Natural killer cell (primary cell): ENCODE results near the gene DRD5. TPM values are rescaled to one million over a fixed set of nuclear protein-coding genes. Genes with fewer than 3 reads are reported as not detected.
"Not testable (repeated sequence)": the region's sequence is repeated elsewhere in the genome, so short reads cannot be mapped to it uniquely, and the experiment has no call there.

Source experiments
- ATAC-seq, 3 donors: fragments of 150-1000 bp in 2 of 3; fragments of 200-7000 bp in 1 of 3; cut with Tn5 transposase; 1 replicate in 1 of 3; 2 replicates in 2 of 3; pipeline ENCODE4 v1.10.0; 2021; ENCODE audit warnings: mild to moderate bottlenecking in 2 of 3, moderate library complexity in 2 of 3
- DNase-seq, 2 donors: peaks; one replicate each; pipeline versions ENCODE4 v3.0.0 to v3.0.0-alpha.2; 2013 to 2021; ENCODE audit warnings: mixed read lengths in 1 of 2
- H3K27ac ChIP-seq: one replicate; pipeline ENCODE4 v1.5.1; 2013; ENCODE audit warnings: mild to moderate bottlenecking, low read length
- H3K27me3 ChIP-seq: one replicate; pipeline ENCODE4 v1.6.1; 2013; ENCODE audit warnings: low read length; ENCODE audit not compliant: control insufficient read depth, insufficient read depth
- H3K36me3 ChIP-seq: one replicate; pipeline ENCODE4 v1.6.1; 2013; ENCODE audit warnings: low read length; ENCODE audit not compliant: control insufficient read depth, insufficient read depth
- H3K4me1 ChIP-seq: one replicate; pipeline ENCODE4 v1.6.1; 2013; ENCODE audit warnings: low read length; ENCODE audit not compliant: control insufficient read depth, insufficient read depth
- H3K4me3 ChIP-seq: one replicate; pipeline ENCODE4 v1.5.1; 2013; ENCODE audit warnings: low read length
- H3K9me3 ChIP-seq: one replicate; pipeline ENCODE4 v1.6.1; 2013; ENCODE audit warnings: low read length; ENCODE audit not compliant: control insufficient read depth, insufficient read depth
- H3K27ac Mint-ChIP-seq, 2 donors: one replicate each; pipeline ENCODE4 v1.8.0; 2022; ENCODE audit warnings: mild to moderate bottlenecking in 2 of 2, mixed read lengths in 2 of 2, moderate library complexity in 1 of 2
- H3K27me3 Mint-ChIP-seq, 2 donors: one replicate each; pipeline ENCODE4 v1.8.0; 2022; ENCODE audit warnings: low read depth in 2 of 2, mixed read lengths in 2 of 2
- H3K36me3 Mint-ChIP-seq: one replicate; pipeline ENCODE4 v1.8.0; 2022; ENCODE audit warnings: mixed read lengths
- H3K4me1 Mint-ChIP-seq, 2 donors: one replicate each; pipeline ENCODE4 v1.8.0; 2022; ENCODE audit warnings: mixed read lengths in 2 of 2
- H3K4me3 Mint-ChIP-seq: one replicate; pipeline ENCODE4 v1.8.0; 2022; ENCODE audit warnings: mild to moderate bottlenecking, moderate library complexity, mixed read lengths
- H3K9me3 Mint-ChIP-seq, 2 donors: one replicate each; pipeline ENCODE4 v1.8.0; 2022; ENCODE audit warnings: mixed read lengths in 2 of 2
- WGBS: methylation state at CpG from one replicate; pipeline ENCODE4 v1.1.7; 2013; ENCODE audit warnings: missing lambda C conversion rate; ENCODE audit not compliant: insufficient coverage; 5-methylcytosine and 5-hydroxymethylcytosine counted together
- intact Hi-C: fragments of 100-400 bp; cut with micrococcal nuclease; formaldehyde crosslinking; loops from one replicate; pipeline ENCODE4 v1.14.2; 2022
- total RNA-seq, 4 donors: library from RNA; stranded (reverse); fragments of 120-200 nt in 1 of 4; gene quantifications; one replicate each; pipeline versions ENCODE4 v1.2.3 to v1.2.4, GENCODE V29; 2013 to 2022
- TF ChIP-seq, protein P1 (sequence below): fragments of 200-600 bp; IDR thresholded peaks from one replicate; pipeline ENCODE4 v1.8.0; 2022; ENCODE audit warnings: antibody characterized with exemption

The DRD5 gene
- total RNA-seq, 3 donors from 2014 or later (not counting 1 experiment from before 2014, with no cell fraction given), result not detected

DNA sequence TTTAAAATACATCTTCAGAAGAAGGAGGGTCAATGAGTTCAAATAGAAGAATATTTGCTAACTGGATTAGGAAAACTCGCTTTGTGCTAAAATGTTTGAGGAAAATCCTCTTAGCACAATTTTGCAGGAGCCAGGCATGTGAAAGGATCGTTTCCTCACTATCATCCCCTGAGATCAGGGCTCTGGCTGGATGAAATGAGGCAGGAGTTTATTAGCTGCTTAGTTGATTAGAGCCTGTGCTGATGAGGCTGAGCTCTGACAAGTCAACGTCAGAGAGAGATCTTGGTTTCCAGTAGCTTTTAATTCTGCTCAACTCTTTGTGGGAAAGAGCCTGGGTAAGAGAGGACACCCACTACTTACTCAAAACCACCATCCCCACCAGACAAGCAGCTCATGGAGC, 8.0 kb upstream of the DRD5 start:
- no peak overlapping the region for H3K27ac ChIP-seq
- Mint-ChIP-seq H3K4me1 (no peaks in the 10 kb centered on the region), H3K36me3 (no peaks in the 10 kb centered on the region), H3K4me3 (no peak overlapping the region), H3K27me3 (peaks cover 13 to 18% of the 10 kb centered on the region in 2 donors), H3K27ac (no peak overlapping the region), H3K9me3 (no peaks in the 10 kb centered on the region)
- H3K27me3 ChIP-seq, result no peaks in the 10 kb centered on the region
- H3K4me1 ChIP-seq, result no peaks in the 10 kb centered on the region
- H3K36me3 ChIP-seq, result no peaks in the 10 kb centered on the region
- intact Hi-C loops, result no loop called here
- TF ChIP-seq, protein P1, sequence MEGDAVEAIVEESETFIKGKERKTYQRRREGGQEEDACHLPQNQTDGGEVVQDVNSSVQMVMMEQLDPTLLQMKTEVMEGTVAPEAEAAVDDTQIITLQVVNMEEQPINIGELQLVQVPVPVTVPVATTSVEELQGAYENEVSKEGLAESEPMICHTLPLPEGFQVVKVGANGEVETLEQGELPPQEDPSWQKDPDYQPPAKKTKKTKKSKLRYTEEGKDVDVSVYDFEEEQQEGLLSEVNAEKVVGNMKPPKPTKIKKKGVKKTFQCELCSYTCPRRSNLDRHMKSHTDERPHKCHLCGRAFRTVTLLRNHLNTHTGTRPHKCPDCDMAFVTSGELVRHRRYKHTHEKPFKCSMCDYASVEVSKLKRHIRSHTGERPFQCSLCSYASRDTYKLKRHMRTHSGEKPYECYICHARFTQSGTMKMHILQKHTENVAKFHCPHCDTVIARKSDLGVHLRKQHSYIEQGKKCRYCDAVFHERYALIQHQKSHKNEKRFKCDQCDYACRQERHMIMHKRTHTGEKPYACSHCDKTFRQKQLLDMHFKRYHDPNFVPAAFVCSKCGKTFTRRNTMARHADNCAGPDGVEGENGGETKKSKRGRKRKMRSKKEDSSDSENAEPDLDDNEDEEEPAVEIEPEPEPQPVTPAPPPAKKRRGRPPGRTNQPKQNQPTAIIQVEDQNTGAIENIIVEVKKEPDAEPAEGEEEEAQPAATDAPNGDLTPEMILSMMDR, result no peak
- H3K9me3 ChIP-seq, result no peaks in the 10 kb centered on the region
- DNase-seq, result no peak
- H3K4me3 ChIP-seq, result no peak overlapping the region
- no peak for ATAC-seq
- WGBS, result 80% methylated on average over 2 of the region's 3 CpGs

- intact Hi-C loops, result no loop called here
- no peaks in the 10 kb centered on the region for H3K4me1 Mint-ChIP-seq
- Histone ChIP-seq H3K4me1 (no peaks in the 10 kb centered on the region), H3K36me3 (no peaks in the 10 kb centered on the region), H3K4me3 (no peak overlapping the region), H3K27ac (no peak overlapping the region), H3K9me3 (no peaks in the 10 kb centered on the region), H3K27me3 (no peaks in the 10 kb centered on the region)
- TF ChIP-seq, protein P1, result no peak
- 61% methylated on average over 22 of the region's 22 CpGs for WGBS
- peaks cover 36 to 67% of the 10 kb centered on the region in 2 donors for H3K27me3 Mint-ChIP-seq
- no peak overlapping the region for H3K27ac Mint-ChIP-seq
- DNase-seq, result no peak
- no peak for ATAC-seq
- H3K4me3 Mint-ChIP-seq, result no peak overlapping the region
- H3K36me3 Mint-ChIP-seq, result no peaks in the 10 kb centered on the region
- H3K9me3 Mint-ChIP-seq, result no peaks in the 10 kb centered on the region
Observed at GRCh38 chr4:9782136-9782436, 652 bp downstream of the DRD5 start.

DNA sequence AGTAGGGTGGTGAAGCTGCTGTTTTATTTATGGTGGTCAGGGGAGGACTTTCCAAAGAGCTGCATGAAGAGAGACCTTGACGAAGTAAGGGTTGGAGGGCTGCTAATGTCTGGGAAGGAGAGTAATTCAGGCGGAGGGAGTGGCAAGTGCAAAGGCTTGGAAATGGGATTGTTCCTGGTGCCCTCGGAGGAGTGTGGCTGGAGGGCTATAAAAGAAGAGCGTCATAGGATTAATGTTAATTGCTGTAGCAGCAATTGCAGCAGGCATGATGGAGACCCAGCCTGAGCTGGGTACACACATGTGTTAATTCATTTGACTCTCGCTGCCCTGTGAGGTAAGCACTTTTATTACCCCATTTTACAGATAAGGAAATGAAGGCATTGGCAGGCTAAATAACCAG, 4.5 kb downstream of the DRD5 start:
- H3K9me3 ChIP-seq, H3K4me3 ChIP-seq, ATAC-seq, H3K9me3 Mint-ChIP-seq, H3K4me1 Mint-ChIP-seq, DNase-seq, H3K36me3 ChIP-seq, H3K27ac Mint-ChIP-seq, H3K27ac ChIP-seq, H3K27me3 ChIP-seq, H3K4me3 Mint-ChIP-seq, H3K36me3 Mint-ChIP-seq, H3K4me1 ChIP-seq, intact Hi-C loops: not testable (repeated sequence)
- WGBS, result 80% methylated on average over 5 of the region's 5 CpGs
- peaks cover 34 to 41% of the 10 kb centered on the region in 2 donors for H3K27me3 Mint-ChIP-seq

- Histone ChIP-seq H3K4me3 (no peak overlapping the region), H3K9me3 (no peaks in the 10 kb centered on the region), H3K36me3 (no peaks in the 10 kb centered on the region), H3K27me3 (no peaks in the 10 kb centered on the region), H3K4me1 (no peaks in the 10 kb centered on the region), H3K27ac (no peak overlapping the region)
- H3K4me3 Mint-ChIP-seq, result no peak overlapping the region
- TF ChIP-seq, protein P1, result no peak
- intact Hi-C loops, result no loop called here
- H3K27me3 Mint-ChIP-seq, result peaks cover 8 to 9% of the 10 kb centered on the region in 2 donors
- WGBS, result 86% methylated on average over 3 of the region's 3 CpGs
- H3K9me3 Mint-ChIP-seq, result no peaks in the 10 kb centered on the region
- ATAC-seq, result no peak
- H3K36me3 Mint-ChIP-seq, result no peaks in the 10 kb centered on the region
- H3K27ac Mint-ChIP-seq, result no peak overlapping the region
- DNase-seq, result no peak
- no peaks in the 10 kb centered on the region for H3K4me1 Mint-ChIP-seq
Observed at GRCh38 chr4:9792381-9792780, 10.9 kb downstream of the DRD5 start.

DNA sequence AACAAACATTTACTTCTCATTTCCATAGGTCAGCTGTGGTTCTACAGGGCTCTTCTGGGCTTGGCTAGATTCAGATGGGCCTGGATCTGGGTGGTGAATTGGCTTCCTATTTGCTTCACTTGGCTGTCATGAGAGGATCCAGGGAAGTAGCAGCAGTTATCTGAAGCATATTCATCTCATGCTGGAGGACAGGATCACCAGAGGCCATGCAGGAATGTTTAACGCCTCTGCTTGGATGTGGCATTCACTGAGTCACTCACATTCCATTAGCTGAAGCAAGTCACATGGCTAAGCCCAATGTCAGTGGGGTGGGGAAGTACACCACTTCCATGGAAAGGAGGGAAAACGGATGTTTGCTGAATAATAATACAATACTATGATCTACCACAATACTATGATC, 15.2 kb downstream of the DRD5 start:
- H3K27ac Mint-ChIP-seq, H3K4me3 ChIP-seq, H3K9me3 Mint-ChIP-seq, DNase-seq, intact Hi-C loops, H3K9me3 ChIP-seq, H3K27me3 ChIP-seq, ATAC-seq, H3K4me1 ChIP-seq, H3K4me1 Mint-ChIP-seq, H3K36me3 Mint-ChIP-seq, H3K36me3 ChIP-seq, H3K27ac ChIP-seq, H3K4me3 Mint-ChIP-seq: not testable (repeated sequence)
- peaks cover 9 to 19% of the 10 kb centered on the region in 2 donors for H3K27me3 Mint-ChIP-seq
- 78% methylated on average over 1 of the region's 2 CpGs for WGBS
